Measurements from ENCODE around the gene CISD1.
"Not testable (repeated sequence)": the region's sequence is repeated elsewhere in the genome, so short reads cannot be mapped to it uniquely, and the experiment has no call there.

CISD1 gene

DNA sequence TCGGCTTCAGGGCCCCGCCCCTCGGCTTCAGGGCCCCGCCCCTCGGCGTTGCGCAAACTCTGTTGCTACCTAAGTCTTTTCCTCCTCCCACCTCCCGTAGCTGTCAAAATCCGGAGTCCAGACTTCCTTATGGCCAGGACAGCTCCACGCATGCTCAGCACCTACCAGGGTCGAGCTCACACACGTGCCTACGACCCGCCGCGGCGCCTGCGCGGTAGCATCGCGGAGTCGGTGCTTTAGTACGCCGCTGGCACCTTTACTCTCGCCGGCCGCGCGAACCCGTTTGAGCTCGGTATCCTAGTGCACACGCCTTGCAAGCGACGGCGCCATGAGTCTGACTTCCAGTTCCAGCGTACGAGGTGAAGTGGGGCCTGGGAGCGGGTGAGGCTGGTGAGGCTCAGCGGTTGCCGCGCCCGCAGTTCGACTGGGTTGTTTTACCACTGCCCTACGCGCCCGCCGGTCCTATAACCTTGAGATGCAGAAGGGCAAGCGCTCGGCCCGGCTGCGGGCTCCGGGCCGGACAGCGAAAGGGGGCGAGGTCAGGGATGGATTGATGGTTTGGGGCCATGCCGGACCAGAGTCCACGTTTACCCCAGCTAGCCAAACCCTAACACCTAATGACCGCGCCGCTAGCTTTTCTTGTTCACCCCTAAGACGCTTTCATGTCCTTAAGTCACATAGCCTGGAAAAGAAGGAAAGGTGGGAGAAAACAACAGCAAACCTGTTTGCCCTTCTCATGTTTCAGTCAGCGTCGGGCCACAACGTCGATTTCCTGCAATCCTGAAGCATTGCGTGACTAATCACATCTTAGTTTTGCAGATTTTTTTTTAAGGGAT is at the start of gene CISD1:
TSS of gene CISD1 (plus strand) at position 217 of the 836 bp plus-strand sequence. CDS start at position 329, 112 bp downstream.
- peak; percentile 96 for DNase-seq

DNA sequence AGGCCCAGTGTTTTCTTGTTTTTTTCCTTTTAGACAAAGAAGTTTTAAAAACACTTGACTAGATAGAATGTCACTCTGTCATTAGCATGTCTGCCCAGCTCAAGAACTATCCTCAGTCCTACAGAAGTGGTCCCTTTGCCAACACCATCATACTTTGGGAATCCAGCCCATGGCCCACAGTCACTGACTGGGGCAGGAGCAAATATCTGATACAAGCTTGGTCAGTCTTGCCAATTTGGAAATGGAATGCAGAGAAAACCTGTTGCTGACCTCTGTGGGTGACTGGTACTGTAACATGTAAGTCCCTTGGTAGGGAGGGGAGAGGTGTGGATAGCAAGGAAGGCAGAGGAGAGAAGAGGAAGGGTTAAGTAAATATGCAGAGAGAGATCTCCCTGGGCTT is 49.1 kb upstream of the CISD1 start:
- no peak for DNase-seq

GRCh38 chr10:58220769-58221451 is 48.1 kb upstream of the CISD1 start:
- DNase-seq = no peak

DNA sequence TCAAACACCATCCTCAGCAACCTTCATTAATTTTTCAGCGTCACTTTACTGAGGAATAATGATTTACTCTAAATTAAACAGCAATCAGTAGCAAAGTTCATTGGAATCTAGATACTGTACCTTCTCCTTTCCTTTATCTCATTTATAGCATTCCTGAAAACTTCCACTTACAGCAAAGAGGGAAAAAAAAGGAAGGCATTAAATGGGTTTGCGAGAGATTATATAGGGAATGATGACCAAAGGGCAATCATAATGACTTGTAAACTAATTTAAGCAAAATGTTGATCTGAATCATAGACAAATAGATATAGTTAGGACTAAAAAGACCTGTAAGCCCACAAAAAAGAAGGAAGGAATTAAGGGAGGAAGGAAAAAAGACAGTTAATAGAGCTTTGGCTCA is 43.3 kb upstream of the CISD1 start:
- no peak for DNase-seq

- not testable (repeated sequence) for DNase-seq
Measured at GRCh38 chr10:58229856-58230255, 39.1 kb upstream of the CISD1 start.

DNA sequence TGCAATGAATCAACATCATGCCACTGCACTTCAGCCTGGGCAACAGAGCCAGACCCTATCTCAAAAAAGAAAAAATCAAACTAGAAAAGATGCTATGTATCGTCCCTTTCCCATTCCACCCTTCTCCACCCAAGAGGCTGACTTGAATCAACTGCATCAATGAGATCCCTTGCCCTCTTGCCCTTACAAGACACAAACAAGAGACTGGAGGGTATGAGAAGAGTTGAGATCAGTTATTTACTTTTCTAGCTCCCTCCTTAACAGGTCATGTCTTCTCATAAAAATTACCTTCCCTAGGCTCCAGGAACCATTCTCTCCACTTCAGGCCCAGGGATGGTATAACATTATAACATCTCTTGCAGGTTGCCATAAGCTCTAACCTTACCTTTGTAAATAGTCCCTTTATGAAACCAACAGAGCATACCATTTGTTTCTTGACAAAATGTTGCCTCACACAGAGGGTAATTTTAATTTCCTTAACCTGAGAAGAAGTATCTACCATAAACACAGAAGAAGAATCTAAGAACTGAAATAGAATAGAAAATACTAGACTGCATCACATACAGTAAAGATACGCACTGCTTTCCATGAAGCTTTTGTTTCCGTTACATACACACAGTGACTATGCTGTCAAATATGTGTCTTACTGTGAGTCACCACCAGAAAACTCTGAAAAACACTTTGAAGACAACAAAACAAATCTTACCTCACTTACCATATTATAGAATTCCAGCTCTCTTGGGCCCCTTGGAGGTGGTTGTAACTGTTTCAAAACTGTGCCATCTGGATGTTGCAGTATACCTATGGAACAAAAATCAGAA is 31.7 kb upstream of the CISD1 start:
- DNase-seq = no peak

DNA sequence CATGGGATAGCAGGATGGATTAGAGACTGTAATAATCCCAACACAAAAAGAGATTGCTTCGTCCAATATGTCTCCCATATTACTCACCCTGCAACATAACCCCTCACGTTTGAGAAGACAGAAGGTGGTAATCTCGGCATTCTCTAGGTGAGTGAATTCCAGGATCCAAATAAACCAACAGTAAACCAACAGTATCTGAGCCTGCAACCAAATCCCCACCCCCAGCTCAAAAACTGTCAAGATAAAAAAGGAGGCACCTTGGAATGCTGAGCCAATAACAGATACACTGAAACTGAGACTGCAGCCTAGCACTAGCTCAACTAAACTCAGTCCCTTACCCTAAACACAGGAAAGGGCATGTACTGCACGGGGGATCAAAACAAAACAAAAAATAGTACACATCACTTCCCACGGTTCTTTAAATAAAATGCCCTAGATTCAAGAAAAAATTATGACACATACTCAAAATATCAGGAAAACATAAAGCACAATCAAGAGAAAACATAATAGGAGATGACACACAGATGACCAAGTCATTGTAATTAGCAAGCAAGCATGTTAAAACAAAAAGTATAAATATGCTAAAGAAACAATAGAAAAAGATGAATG is 29.3 kb upstream of the CISD1 start:
- no peak for DNase-seq

GRCh38 chr10:58240531-58240930 is 28.4 kb upstream of the CISD1 start:
- no peak for DNase-seq

DNA sequence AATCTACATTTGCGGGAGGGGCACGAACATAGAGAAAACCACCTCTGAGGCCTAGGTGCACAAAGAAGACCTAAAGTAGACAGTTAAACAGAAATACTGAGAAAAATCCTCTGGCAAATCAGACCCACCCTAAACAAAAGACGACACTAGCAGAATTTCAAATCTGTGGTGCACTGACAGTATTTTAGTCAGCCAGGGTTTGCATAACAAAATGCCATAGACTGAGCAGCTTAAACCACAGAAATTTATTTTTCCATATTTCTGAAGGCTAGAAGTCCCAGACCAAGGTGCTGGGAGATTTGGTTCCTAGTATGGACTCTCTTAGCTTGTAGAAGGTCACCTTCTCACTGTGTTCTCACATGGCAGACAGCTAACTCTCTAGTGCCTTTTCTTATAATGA is 27.6 kb upstream of the CISD1 start:
- no peak for DNase-seq

- DNase-seq = no peak
Measured at GRCh38 chr10:58243269-58243668, 25.7 kb upstream of the CISD1 start.

- DNase-seq = not testable (repeated sequence)
Measured at GRCh38 chr10:58243801-58244200, 25.2 kb upstream of the CISD1 start.

DNA sequence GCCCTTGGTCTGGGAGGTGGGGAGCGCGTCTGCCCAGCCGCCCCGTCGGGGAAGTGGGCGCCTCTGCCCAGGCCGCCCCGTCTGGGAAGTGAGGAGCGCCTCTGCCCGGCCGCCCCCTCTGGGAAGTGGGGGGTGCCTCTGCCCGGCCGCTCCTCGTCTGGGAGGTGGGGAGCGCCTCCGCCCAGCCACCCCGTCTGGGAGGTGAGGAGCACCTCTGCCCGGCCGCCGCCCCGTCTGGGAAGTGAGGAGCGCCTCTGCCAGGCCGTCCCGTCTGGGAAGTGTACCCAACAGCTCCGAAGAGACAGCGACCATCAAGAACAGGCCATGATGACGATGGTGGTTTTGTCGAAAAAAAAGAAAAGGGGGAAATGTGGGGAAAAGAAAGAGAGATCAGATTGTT is 24.7 kb upstream of the CISD1 start:
- not testable (repeated sequence) for DNase-seq

- not testable (repeated sequence) for DNase-seq
Measured at GRCh38 chr10:58244666-58245065, 24.3 kb upstream of the CISD1 start.

DNA sequence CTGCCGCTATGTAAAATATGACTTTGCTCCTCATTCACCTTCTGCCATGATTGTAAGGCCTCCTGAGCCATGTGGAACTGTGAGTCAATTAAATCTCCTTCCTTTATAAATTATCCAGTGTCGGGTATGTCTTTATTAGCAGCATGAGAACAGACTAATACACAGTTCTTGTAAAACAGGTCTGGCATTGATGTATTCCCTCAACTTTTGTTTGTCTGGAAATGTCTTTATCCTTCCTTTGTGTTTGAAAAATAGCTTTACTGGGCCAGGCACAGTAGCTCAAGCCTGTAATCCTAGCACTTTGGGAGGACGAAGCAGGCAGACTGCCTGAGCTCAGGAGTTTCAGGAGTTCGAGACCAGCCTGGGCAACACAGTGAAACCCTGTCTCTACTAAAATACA is 15.8 kb upstream of the CISD1 start:
- no peak for DNase-seq

GRCh38 chr10:58254644-58255043 is 14.3 kb upstream of the CISD1 start:
- DNase-seq = no peak

DNA sequence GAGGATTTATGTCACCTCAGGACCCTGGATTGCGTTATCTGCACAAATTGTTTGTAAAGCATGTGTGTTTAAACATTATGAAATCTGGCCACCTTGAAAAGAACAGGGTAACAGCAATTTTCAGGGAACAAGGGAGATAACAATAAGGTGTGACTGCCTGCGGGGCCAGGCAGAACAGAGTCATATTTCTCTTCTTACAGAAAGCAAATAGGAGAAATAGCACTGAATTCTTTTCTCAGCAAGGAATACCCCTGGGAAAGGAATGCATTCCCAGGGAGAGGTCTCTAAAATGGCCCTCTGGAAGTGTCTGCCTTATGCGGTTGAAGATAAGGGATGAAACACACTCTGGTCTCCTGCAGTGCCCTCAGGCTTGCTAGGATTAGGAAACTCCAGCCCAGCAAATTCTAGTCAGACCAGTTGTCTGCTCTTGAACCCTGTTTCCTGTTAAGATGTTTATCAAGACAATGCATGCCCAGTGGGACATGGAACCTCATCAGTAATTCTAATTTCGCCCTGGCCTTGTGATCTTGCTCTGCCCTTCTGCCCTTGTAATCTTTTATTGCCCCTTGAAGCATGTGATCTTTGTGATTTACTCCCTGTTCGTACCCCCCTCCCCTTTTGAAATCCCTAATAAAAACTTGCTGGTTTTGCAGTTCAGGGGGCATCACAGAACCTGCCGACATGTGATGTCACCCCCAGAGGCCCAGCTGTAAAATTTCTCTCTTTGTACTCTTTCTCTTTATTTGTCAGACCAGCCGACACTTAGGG is 12.8 kb upstream of the CISD1 start:
- DNase-seq = not testable (repeated sequence)

DNA sequence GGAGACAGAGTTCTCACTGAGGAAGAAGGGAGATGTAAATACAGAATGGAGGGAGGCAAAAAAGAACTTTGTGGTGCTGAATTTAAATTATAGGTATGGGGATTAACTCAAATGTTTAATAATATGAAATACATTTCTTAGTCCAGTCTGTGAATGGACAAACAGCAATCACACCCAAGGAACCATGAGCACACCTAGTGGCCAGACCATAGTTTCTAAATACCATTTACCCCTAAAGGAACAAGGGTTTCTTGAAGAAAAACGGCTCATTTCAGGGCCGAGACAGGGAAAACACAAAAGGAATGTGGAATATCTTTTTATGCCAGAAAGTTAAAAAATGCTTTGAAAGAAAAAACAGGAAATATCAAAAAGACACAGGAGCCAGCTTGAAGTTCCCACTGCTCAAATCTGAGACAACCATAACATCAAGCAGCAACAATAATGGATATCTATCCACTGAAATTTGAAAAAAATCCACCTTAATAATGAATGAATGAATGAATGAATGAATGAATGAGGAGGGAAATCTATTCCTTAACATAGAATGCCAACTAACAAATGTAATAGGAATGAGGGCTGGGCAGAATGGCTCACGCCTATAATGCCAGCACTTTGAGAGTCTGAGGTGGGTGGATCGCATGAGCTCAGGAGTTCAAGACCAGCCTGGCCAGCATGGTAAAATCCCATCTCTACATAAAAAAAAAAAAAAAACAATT is 9.8 kb upstream of the CISD1 start:
- DNase-seq = no peak

DNA sequence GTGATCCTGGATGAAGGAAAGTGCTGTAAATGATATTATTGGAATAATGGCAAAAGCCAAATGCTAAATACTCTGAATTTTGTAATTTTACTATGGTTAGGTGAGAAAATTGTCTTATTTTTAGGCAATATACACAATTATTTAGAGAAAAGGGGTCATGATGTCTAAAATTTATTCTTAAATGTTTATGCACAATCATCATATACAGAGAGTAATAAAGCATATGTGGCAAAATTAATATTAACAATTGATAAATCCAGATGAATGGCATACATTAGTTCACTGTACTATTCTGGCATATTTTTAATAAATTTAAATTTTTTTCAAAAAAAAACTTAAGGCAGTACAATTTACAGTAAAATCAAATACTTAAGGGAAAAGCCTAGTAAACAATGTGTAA is 8.6 kb upstream of the CISD1 start:
- DNase-seq = no peak

DNA sequence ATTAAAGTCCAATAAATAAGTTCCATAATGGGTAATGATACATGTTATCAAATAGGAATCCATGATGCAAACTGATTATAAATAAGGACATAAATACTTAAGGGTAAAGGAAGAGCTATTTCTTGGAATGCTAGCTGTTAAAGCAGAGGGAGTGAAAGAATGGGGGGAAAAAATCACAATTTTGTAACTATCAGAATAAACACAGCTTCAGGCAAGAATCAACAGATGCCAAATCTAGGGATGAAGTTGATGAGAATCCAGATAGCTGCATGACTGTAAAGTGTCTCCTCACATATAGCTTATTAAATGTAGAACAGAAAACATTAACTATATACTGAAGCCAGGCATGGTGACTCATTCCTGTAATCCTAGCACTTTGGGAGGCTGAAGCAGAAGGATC is 6.2 kb upstream of the CISD1 start:
- DNase-seq = no peak

GRCh38 chr10:58264780-58265179 is 4.2 kb upstream of the CISD1 start:
- no peak for DNase-seq

DNA sequence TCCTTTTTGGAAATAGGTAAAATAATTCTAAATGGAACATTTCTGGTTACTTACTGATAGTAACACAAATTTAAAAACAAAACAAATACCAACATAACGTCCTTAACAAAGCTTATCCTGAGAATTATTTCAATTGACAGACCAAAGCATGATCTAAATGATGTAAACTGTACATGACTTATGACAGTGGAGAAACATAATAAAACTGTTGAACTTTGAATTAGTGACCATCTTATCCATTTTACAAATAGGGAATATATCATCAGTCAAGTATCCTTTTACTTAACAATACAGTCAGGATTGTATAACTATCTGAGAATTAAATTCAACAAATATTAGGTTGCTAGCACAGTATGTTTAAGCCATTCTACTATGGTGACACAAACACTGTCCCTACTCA is 3.7 kb upstream of the CISD1 start:
- DNase-seq = no peak

All from KG1 (cell line).